GM13977 (cell line): ENCODE data around the gene GALC.

Experiments used
- DNase-seq: peaks from one replicate; pipeline ENCODE4 v3.0.0; 2012; ENCODE audit warnings: low spot score
- CTCF ChIP-seq: IDR thresholded peaks from 2 replicates; pipeline ENCODE4 v1.5.1; 2012; ENCODE audit warnings: mild to moderate bottlenecking, control low read depth; ENCODE audit not compliant: insufficient read depth; ENCODE audit errors: extremely low read depth, missing control alignments
- in situ Hi-C: fragments of 300-500 bp; cut with MboI; formaldehyde crosslinking; loops from one replicate; pipeline ENCODE4 v1.12.0; 2022; ENCODE audit warnings: low sequenced_read_pairs, low pct_unique_long_range_greater_than_20kb, mixed read lengths, inconsistent platforms; ENCODE audit not compliant: unreplicated experiment

Gene GALC

GRCh38 chr14:87916103-87916885, 76.7 kb downstream of the GALC start:
- DNase-seq: no peak
- in situ Hi-C loops: no loop called here
- no peak for TF ChIP-seq CTCF

GRCh38 chr14:87908550-87908949, 84.4 kb downstream of the GALC start:
- no peak for DNase-seq
- in situ Hi-C loops: no loop called here
- TF ChIP-seq CTCF: no peak

- DNase-seq: no peak
- in situ Hi-C loops: no loop called here
- no peak for TF ChIP-seq CTCF
These were observed 91.3 kb downstream of the GALC start for GRCh38 chr14:87901652-87902051.

- no peak for DNase-seq
- in situ Hi-C loops: no loop called here
- no peak for TF ChIP-seq CTCF
These were observed 91.7 kb downstream of the GALC start for GRCh38 chr14:87901236-87901635.

- no peak for DNase-seq
- in situ Hi-C loops: no loop called here
- TF ChIP-seq CTCF: no peak
These were observed 93.8 kb downstream of the GALC start for GRCh38 chr14:87899228-87899627.

GRCh38 chr14:87898301-87898700, 94.7 kb downstream of the GALC start:
- no peak for DNase-seq
- no peak for TF ChIP-seq CTCF
- in situ Hi-C loops: no loop called here
